Endothelial cell of umbilical vein (primary cell): ENCODE data around the gene COL6A2. TPM values are rescaled to one million over a fixed set of nuclear protein-coding genes. Genes with fewer than 3 reads are reported as not detected.

Source experiments
- BruUV-seq: library from RNA; stranded (reverse); fragments of 400-500 nt; replicated peaks from 2 replicates; lab custom pipeline; 2021; lab: Mats Ljungman, UMichigan
- CTCF ChIA-PET: fragments of 300-600, 350-600 bp; sonication (Branson Sonifier 250); formaldehyde crosslinking; loops from one replicate; lab custom pipeline; 2021; ENCODE audit warnings: antibody characterized with exemption, inconsistent platforms; lab: Charles Lee
- POLR2A ChIA-PET: fragments of 300-600, 350-600 bp; sonication (Branson Sonifier 250); formaldehyde crosslinking; loops from one replicate; lab custom pipeline; 2021; ENCODE audit warnings: antibody characterized with exemption, inconsistent platforms; lab: Charles Lee
- DNase-seq: peaks from one replicate; pipeline ENCODE4 v3.0.0-alpha.2; 2011; ENCODE audit warnings: low read depth, low spot score
- FAIRE-seq: peaks from 2 replicates; lab custom pipeline; 2011; peaks lifted over from hg19 to GRCh38; lab: Jason Lieb, UNC
- H2AFZ ChIP-seq: 2 replicates; pipeline ENCODE4 v1.6.0; 2012; ENCODE audit warnings: low read depth, low read length, control low read depth, inconsistent platforms
- H3K27ac ChIP-seq: 2 replicates; pipeline ENCODE4 v1.5.1; 2011; ENCODE audit warnings: low read depth, mild to moderate bottlenecking, control low read depth, low read length, moderate library complexity; ENCODE audit not compliant: insufficient read depth
- H3K27me3 ChIP-seq, 2 experiments: 2 replicates each; pipeline versions ENCODE4 v1.6.0 to v1.6.1; 2011; ENCODE audit warnings: low read length in 2 of 2, mixed read lengths in 1 of 2; ENCODE audit not compliant: control insufficient read depth in 2 of 2, insufficient read depth in 2 of 2
- H3K36me3 ChIP-seq, 2 experiments: 2 replicates in 1 of 2; 3 replicates in 1 of 2; pipeline ENCODE4 v1.5.1; 2011; ENCODE audit warnings: low read length in 2 of 2, mild to moderate bottlenecking in 1 of 2, moderate library complexity in 1 of 2; ENCODE audit not compliant: control insufficient read depth in 2 of 2, insufficient read depth in 2 of 2; ENCODE audit errors: extremely low read depth in 1 of 2
- H3K4me1 ChIP-seq: 3 replicates; pipeline ENCODE4 v1.5.1; 2011; ENCODE audit warnings: mild to moderate bottlenecking, low read length; ENCODE audit not compliant: control insufficient read depth, insufficient read depth; ENCODE audit errors: extremely low read depth
- H3K4me2 ChIP-seq: 2 replicates; pipeline ENCODE4 v1.6.1; 2011; ENCODE audit warnings: low read length, control low read depth, mixed read lengths; ENCODE audit not compliant: insufficient read depth
- H3K4me3 ChIP-seq, 3 experiments: fragments of 200-600 bp in 1 of 3; sonication (generic), shearing (Covaris generic) in 1 of 3; replicated peaks in 1 of 3; 2 replicates each; pipeline ENCODE4 v1.5.1; 2011 to 2016; ENCODE audit warnings: control low read depth in 3 of 3, low read length in 3 of 3, mild to moderate bottlenecking in 2 of 3, inconsistent platforms in 1 of 3, low read depth in 1 of 3, moderate library complexity in 1 of 3; ENCODE audit not compliant: insufficient read depth in 1 of 3
- H3K79me2 ChIP-seq: 2 replicates; pipeline ENCODE4 v1.6.0; 2012; ENCODE audit warnings: low read length, inconsistent platforms; ENCODE audit not compliant: control insufficient read depth, insufficient read depth
- H3K9ac ChIP-seq: replicated peaks from 2 replicates; pipeline ENCODE3; 2011; ENCODE audit warnings: low read length, control low read depth; ENCODE audit not compliant: insufficient read depth; ENCODE audit errors: extremely low read depth
- H3K9me1 ChIP-seq: replicated peaks from 3 replicates; pipeline ENCODE4 v1.6.0; 2011; ENCODE audit warnings: mild to moderate bottlenecking, low read length; ENCODE audit not compliant: control insufficient read depth, insufficient read depth; ENCODE audit errors: extremely low read depth
- H3K9me3 ChIP-seq: replicated peaks from 2 replicates; pipeline ENCODE4 v1.5.1; 2012; ENCODE audit warnings: low read length, inconsistent platforms; ENCODE audit not compliant: control insufficient read depth, insufficient read depth
- H4K20me1 ChIP-seq: replicated peaks from 2 replicates; pipeline ENCODE3; 2011; ENCODE audit warnings: mild to moderate bottlenecking, low read length; ENCODE audit not compliant: control insufficient read depth, insufficient read depth; ENCODE audit errors: extremely low read depth
- CTCF ChIP-seq, 2 donors: IDR thresholded peaks; 1 replicate in 1 of 2; 2 replicates in 1 of 2; pipeline ENCODE4 v1.5.1; 2011; ENCODE audit warnings: low read length in 2 of 2, mild to moderate bottlenecking in 2 of 2, moderate library complexity in 2 of 2, control low read depth in 1 of 2, inconsistent platforms in 1 of 2, low read depth in 1 of 2; ENCODE audit not compliant: insufficient read depth in 1 of 2; ENCODE audit errors: extremely low read depth in 1 of 2
- EZH2 ChIP-seq: IDR thresholded peaks from 2 replicates; pipeline ENCODE4 v1.6.1; 2012; ENCODE audit warnings: borderline replicate concordance, low read depth, mild to moderate bottlenecking, moderate library complexity, low read length, inconsistent platforms; ENCODE audit not compliant: severe bottlenecking
- FOS ChIP-seq: IDR thresholded peaks from 2 replicates; pipeline ENCODE4 v1.6.1; 2011; ENCODE audit warnings: mild to moderate bottlenecking, low read length, moderate library complexity, borderline replicate concordance; ENCODE audit not compliant: insufficient read depth
- GATA2 ChIP-seq: IDR thresholded peaks from 2 replicates; pipeline ENCODE4 v1.7.0; 2011; ENCODE audit warnings: low read depth, mild to moderate bottlenecking, moderate library complexity, mixed read lengths, low read length; ENCODE audit not compliant: insufficient read length, insufficient read depth
- JUN ChIP-seq: IDR thresholded peaks from 2 replicates; pipeline ENCODE4 v1.6.1; 2011; ENCODE audit warnings: borderline replicate concordance, low read depth; ENCODE audit not compliant: insufficient read length, insufficient read depth
- MAX ChIP-seq: IDR thresholded peaks from 2 replicates; pipeline ENCODE4 v1.6.1; 2011; ENCODE audit not compliant: insufficient read depth, insufficient read length
- MYC ChIP-seq: IDR thresholded peaks from one replicate; pipeline ENCODE4 v1.6.1; 2011; ENCODE audit warnings: mild to moderate bottlenecking, low read depth, low read length
- POLR2A ChIP-seq: IDR thresholded peaks from 2 replicates; pipeline ENCODE4 v1.6.1; 2012; ENCODE audit warnings: low read depth, mild to moderate bottlenecking, control low read depth, low read length
- POLR2AphosphoS5 ChIP-seq: IDR thresholded peaks from 2 replicates; pipeline ENCODE4 v1.6.1; 2012; ENCODE audit warnings: low read depth, mild to moderate bottlenecking, control low read depth, low read length, moderate library complexity; ENCODE audit not compliant: insufficient read depth
- dilution Hi-C: fragments of 300-500 bp; cut with MboI; formaldehyde crosslinking; loops from one replicate; pipeline ENCODE4 v1.15.0; 2019; ENCODE audit warnings: low sequenced_read_pairs; ENCODE audit not compliant: extremely low pct_ligation_motif_present
- intact Hi-C: fragments of 100-400 bp; cut with micrococcal nuclease; formaldehyde crosslinking; loops from one replicate; pipeline ENCODE4 v1.10.0; 2022
- polyA plus RNA-seq, 4 experiments: library from polyadenylated mRNA; depleted of rRNA in 3 of 4; stranded (reverse) in 3 of 4; unstranded in 1 of 4; fragments of >200 nt; gene quantifications; 2 replicates each; pipeline versions ENCODE4 v1.2.1 to v1.2.3, GENCODE V29; 2011 to 2012; ENCODE audit warnings: missing spikeins in 1 of 4
- total RNA-seq: library from RNA; stranded (reverse); gene quantifications from 2 replicates; pipeline ENCODE4 v1.2.3, GENCODE V29; 2021

The COL6A2 gene
- total and polyA plus RNA-seq, 2 donors (not counting 3 experiments of a cell fraction or from before 2014, with no cell fraction given) = 3.4 to 6.1 TPM

GRCh38 chr21:46146856-46147255 is 48.9 kb downstream of the COL6A2 start:
- H3K36me3 ChIP-seq = no peaks in the 10 kb centered on the region
- no peak overlapping the region for H3K27ac ChIP-seq
- no peak overlapping the region for H2AFZ ChIP-seq
- no peaks in the 10 kb centered on the region for H3K9me1 ChIP-seq
- H3K79me2 ChIP-seq = no peaks in the 10 kb centered on the region
- H3K9ac ChIP-seq = no peak overlapping the region
- no peak for DNase-seq
- ChIA-PET CTCF (no interaction called here), POLR2A (no interaction called here)
- no peak for FAIRE-seq
- no peak overlapping the region for H3K4me3 ChIP-seq
- H3K4me2 ChIP-seq = no peak overlapping the region
- TF ChIP-seq JUN = no peak
- TF ChIP-seq POLR2A = no peak
- TF ChIP-seq GATA2 = no peak
- no peak for TF ChIP-seq MAX
- no peak for TF ChIP-seq FOS
- TF ChIP-seq MYC = no peak
- no peak for TF ChIP-seq POLR2AphosphoS5
- no peak for TF ChIP-seq EZH2
- TF ChIP-seq CTCF (IDR thresholded peaks at IDR 0.05; ENCODE audit: extremely low read depth in 1 of 2, insufficient read depth in 1 of 2, low read depth in 1 of 2, low read length in 2 of 2) = no peak
- no peaks in the 10 kb centered on the region for H3K9me3 ChIP-seq
- dilution Hi-C loops = no loop called here
- BruUV-seq = no TSS peak
- no peaks in the 10 kb centered on the region for H4K20me1 ChIP-seq
- intact Hi-C loops = loop anchor here (5.0 kb wide), 1 partner anchor 80 kb away; the partner anchor contains the start of gene LSS
- peaks cover 3% of the 10 kb centered on the region for H3K4me1 ChIP-seq
- H3K27me3 ChIP-seq = no peaks in the 10 kb centered on the region
